NCI-H1930 (cell line): Measurements from ENCODE around the gene SYCE1.
"Not testable (repeated sequence)": the region's sequence is repeated elsewhere in the genome, so short reads cannot be mapped to it uniquely, and the experiment has no call there.

Source experiments
- DNase-seq, 2 experiments: peaks; one replicate each; lab custom pipeline; 2025; lab: John Stamatoyannopoulos, UW

Gene SYCE1

DNA sequence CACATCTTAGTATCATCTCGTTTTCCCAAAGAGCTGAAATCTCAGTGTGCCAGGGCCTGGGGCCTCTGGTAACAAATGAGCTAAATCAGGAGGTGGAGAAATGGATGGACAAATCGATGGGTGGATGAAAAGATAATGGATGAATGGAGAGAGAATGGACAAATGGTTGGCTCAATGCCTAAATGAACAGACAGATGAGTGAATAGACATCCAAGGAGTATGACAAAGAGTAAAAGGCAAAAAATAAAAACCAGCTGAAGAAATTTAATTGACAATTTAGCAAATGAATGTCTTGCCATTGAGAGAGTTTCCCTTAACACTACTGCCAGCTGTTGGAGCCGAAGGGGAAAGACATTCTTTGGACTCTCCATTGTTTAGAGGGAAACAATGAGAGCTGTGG, 8.0 kb downstream of the SYCE1 start:
- DNase-seq, result no peak

DNA sequence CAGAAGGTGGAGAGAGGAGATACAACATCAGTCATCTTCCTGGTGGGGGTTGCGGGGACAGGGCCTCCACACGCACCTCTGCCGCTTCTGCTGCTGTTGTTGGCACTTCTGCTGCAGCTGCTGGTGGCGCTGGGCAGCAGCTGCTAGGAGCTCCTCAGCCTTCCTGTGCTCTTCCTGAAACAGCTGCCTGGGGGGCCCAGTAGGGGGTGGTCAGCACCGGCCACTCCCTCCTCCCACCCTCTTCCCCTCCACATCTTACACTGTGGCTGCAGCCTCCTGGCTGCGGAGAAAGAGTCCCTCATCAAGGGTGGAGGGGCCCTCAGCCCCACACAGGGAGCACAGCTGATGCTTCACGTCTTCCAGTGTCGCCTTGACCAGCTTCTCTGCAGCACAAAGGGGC, 9.9 kb downstream of the SYCE1 start:
- no peak for DNase-seq

DNA sequence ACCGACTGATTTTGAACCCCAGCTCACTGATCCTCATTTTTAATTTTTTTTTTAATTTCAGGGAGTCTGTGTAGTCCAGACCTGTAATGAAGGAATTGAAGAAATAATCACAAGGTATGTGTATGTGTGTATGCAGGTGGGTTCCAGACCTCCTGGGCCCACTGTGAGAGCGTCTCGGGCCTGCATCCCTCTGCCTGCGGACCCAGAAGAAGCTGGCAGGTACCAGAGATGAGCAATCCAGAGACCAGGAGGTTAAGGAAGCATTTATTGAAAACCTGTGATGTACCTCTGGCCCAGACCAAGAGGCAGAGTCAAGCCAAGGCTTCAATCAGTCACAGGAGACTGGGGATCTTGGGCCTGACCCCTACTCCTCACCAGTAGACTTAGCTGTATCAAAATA, 10.8 kb downstream of the SYCE1 start:
- DNase-seq, result no peak

DNA sequence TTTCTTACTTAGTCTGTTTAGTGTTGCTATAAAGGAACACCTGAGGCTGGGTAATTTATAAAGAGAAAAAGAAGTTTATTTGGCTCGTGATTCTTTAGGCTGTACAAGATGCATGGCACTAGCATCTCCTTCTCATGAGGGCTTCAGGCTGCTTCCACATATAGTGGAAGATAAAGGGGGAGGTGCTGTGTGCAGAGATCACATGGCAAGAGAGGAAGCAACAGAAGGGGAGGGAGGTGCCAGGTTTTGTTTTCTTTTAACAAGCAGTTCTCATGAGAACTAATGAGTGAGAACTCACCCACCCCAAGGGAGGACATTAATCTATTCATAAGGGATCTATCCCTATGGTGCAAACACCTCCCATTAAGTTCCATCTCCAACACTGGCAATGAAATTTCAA, 20.9 kb downstream of the SYCE1 start:
- no peak for DNase-seq

DNA sequence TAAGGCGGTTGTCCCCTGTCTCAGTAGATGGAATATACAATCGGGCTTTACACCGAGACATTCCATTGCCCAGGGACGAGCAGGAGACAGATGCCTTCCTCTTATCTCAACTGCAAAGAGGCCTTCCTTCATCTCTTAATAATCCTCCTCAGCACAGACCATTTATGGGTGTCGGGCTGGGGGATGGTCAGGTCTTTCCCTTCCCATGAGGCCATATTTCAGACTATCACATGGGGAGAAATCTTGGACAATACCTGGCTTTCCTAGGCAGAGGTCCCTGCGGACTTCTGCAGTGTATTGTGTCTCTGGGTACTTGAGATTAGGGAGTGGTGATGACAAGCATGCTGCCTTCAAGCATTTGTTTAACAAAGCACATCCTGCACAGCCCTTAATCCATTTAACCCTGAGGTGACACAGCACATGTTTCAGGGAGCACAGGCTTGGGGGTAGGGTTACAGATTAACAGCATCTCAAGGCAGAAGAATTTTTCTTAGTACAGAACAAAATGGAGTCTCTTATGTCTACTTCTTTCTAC, 23.9 kb downstream of the SYCE1 start:
- not testable (repeated sequence) for DNase-seq

DNA sequence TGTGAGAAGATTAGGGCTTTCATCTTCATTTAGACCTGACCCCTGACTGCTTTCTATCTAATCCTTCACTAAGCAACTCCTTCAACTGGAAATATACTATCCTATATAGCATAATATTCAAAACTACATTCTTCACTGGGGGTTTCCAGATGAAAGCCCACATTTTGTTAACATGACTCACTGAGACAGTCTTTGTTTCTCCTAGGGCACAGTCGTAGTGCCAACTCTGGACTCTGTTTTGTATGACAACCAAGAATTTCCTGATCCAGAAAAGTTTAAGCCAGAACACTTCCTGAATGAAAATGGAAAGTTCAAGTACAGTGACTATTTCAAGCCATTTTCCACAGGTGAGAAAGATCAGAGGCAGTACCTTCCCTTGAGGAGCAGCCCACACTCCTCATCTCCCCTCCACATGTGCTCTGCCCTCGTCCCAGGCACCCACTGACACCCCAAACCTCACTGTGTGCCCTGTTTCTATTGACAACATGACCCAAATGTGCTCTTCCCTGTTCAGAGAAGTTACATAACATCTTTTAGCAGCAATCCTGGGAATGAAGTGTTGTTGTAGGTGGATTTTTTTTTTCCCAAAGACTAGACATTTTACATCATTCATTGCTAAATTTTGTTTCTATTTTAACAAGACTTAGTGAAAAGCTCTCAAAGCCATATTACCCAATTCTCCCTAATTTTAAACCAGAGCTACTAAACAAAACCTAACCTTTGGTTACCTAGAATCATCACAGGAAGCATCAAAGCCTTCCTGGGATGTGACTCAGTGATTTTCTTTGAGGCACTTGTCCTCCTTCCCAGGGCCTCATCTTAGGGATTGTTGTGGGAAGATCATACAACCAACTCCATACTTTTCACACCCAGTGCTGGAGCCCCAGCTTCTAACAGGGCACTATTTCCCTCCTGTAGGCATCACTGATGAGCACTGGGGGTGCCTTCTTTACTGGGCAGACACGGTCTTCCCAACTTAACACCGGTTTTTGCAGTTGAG, 27.5 kb downstream of the SYCE1 start:
- no peak for DNase-seq

DNA sequence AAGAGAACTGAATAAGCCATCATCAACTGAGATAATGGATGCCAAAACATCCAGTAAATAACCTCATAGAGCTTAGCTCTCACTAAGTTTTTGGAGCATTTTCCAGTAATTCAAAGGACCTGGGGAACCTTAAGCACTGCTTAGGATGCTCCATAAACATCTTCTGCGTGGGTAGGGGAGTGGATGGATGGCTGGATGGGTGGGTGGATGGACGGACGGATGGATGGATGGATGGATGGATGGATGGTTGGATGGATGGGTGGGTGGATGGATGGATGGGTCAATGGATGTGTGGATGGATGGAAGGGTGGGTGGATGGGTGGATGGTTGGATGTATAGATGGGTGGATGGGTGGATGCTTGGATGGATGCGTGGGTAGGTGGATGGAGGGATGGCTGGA, 29.2 kb downstream of the SYCE1 start:
- no peak for DNase-seq

DNA sequence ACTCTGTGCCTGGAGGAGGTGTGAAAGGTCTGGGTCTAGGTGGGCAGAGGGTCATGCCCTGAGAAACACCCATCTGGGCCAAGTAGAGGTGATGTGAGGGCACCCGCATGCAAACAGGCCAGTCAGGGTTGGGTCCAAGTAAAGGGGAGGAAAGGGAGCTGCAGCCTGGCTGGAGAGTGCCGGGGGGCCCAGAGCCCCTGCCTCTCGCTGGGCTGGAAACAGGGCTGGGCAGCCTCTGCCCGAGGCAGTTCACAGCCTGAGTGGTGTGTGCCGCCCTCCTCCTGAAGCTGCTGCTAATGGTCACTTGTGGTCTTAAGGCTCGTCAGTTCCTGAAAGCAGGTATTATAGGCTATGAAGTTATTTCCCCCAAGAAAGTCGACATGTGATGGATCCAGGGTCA, 31.0 kb downstream of the SYCE1 start:
- DNase-seq, result no peak

DNA sequence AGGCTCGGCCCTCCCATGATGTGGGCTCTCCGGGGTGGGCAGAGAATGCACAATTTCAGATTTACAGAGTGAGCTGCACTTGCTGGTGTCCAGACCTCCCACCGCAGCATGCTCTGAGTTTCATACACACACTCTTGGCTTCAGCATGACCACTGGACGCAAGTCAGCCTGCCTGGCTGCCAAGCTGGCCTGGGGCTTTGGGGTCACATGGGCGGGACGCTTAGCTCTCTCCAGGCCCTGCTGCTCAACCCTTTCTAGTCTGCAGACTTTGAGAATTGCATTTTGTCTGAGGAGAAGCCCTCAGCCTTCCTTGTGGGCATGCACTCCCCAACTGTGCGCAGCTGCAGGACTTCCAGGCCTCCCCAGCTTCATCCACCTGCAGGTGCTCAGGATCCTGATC, 32.5 kb downstream of the SYCE1 start:
- DNase-seq, result no peak

DNA sequence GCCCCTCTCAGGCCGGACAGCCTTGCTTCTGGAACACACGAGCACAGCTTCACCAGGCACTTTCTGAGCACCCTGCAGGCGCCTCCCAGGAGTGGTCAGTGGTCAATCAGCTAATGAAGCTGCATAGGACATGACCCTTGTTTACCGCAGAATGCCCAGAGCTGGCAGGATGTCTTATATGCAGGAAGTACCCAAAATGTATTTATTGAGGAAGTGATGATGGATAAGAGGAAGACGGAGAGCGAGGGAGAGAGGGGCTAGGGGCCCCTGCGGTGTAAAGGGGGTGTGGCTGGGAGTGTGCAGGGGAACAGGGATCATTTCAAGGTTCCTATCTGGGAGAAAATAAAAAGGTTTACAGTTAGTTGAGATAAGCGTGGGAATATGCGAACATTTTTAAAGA, 34.9 kb downstream of the SYCE1 start:
- no peak for DNase-seq

DNA sequence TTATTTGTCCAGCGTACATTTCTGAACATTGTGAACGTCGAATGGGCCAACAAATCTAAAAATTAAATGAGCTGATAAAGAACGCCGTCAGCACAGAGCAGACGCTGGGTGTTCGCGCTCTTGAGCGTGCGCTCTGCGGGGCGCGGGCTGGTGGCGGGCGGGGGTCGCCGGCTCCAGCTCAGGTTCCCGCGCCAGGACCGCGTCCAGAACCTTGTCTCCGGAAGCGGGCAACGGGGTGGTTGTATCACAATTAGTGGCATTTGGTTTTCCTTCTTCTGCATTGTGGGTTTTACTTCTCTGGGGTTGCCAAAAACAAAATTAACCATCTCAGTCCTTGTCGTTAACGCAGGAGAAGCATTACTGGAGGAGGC, 35.8 kb downstream of the SYCE1 start:
- no peak for DNase-seq

DNA sequence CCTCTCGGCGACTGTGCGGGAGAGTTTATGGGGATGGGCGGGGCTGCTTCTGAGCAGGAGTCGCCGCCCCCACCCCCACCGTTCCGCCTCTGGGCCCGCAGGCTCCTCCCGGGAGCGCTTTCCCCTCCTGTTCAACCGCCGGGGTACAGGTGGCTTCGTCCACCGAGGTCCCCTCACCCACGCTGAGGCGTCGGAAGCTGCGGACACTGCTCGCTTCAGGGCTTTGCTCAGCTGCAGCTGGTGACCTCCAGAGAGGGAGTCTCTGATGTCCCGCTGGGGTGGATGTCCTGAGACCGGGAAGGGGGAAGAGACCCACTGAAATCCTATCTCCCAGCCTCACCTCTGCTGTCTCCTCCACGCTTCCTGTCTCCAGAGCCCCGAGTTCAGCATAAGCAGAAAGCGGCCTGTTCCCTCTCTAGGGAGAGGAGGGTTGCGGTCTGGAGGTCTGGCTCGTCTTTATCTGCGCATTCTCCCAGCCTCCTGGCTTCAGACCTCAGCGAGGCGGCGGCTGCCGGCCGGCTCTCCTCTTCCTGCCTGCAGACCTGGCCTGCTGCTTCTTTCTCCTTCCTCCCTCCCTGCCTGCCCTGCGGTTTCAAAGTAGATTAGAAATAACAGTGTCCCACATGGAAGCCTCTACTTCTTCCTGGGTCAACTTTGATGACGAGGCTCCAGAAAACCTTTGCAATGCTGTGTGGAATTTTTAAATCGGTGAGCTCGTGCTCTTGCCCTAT, 36.4 kb downstream of the SYCE1 start:
- no peak for DNase-seq

DNA sequence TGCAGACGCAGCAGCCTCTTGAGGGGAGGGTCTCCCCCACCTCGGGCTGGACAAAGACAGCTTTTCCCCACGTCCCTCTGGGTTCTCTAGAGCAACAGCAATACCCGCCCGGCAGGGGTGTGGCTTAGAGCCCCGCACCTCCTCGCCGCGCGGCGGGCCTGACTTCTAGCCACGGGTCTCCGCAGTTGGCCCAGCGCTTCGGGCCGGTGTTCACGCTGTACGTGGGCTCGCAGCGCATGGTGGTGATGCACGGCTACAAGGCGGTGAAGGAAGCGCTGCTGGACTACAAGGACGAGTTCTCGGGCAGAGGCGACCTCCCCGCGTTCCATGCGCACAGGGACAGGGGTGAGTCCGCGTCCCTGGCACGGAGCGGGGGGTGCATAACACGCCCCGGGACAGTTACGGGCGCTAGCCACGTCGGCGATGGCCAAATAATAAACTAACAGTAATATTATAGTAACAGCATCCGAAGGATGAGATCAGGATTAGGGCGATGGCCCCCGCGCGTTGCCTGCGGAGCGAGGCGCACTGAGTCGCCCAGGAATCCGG, 37.0 kb downstream of the SYCE1 start:
- DNase-seq, result no peak

DNA sequence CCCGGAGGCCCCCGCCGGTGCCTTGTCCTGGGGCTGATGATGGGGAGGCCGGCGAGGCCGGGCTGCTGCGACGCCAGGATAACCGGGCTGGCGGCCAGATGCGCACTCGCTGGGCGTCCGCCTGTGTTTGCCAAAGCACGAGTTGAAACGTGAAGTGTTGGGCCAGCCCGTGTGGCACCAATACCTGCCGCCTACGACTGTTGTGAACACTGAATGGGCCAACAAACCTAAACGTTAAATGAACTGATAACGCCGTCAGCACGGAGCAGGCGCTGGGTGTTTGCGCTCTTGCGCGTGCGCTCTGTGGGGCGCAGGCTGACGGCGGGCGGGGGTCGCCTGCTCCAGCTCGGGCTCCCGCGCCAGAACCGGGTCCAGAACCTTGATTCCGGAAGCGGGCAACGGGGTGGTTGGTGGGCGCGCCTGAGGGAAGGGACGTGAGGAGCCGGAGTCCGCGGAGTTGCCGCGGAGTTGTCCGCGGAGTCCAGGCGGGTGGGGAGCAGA, 37.6 kb downstream of the SYCE1 start:
- DNase-seq, result no peak

DNA sequence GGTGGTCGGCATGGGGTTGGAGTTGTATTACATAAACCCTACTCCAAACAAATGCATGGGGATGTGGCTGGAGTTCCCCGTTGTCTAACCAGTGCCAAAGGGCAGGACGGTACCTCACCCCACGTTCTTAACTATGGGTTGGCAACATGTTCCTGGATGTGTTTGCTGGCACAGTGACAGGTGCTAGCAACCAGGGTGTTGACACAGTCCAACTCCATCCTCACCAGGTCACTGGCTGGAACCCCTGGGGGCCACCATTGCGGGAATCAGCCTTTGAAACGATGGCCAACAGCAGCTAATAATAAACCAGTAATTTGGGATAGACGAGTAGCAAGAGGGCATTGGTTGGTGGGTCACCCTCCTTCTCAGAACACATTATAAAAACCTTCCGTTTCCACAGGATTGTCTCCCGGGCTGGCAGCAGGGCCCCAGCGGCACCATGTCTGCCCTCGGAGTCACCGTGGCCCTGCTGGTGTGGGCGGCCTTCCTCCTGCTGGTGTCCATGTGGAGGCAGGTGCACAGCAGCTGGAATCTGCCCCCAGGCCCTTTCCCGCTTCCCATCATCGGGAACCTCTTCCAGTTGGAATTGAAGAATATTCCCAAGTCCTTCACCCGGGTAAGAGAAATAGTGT, 38.3 kb downstream of the SYCE1 start, which contains the start of gene CYP2E1:
Gene CYP2E1, plus strand, starts transcription at position 407 of the 632 bp plus-strand sequence. Its CDS starts 33 bp downstream, at position 440.
- DNase-seq, result no peak

DNA sequence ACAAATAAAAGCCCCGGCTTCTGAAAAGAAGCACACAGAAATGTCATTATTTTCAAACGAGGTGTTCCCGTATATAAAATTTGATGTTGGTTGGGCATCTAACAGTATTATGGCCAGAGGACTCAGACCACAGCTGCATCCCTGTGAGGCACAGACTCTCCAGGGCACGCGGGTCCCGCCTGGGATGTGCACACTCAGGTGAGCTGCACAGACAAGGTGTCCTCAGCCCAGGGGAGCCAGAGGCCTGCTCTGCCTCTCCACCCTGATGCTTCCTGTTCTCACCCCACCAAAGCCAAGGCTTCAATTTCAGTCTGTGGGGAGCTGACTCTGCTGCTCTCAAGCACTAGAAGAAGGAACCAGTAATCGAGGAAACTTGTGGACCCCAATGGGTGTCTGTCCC, 39.9 kb downstream of the SYCE1 start:
- DNase-seq, result no peak

DNA sequence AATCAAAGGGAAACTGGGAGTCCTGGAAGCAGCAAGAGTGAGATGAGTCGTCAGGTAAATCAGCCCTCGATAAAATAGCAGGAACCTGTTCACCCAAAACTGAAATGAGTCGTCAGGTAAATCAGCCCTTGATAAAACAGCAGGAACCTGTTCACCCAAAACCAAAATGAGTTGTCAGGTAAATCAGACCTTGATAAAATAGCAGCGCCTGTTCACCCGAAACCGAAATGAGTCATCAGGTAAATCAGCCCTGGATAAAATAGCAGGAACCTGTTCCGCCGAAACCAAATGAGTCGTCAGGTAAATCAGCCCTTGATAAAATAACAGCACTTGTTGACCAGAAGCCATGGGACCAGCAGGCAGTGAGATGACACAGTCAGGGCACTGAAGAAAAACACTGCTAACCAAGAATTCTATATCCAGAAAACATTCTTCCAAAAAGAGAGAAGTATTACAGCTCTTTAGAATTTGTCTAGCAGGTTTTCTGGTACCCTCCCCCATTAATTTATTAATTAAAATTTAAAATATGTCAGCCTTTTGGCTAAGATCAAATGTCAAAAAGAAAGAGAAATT, 41.7 kb downstream of the SYCE1 start:
- DNase-seq, result no peak

DNA sequence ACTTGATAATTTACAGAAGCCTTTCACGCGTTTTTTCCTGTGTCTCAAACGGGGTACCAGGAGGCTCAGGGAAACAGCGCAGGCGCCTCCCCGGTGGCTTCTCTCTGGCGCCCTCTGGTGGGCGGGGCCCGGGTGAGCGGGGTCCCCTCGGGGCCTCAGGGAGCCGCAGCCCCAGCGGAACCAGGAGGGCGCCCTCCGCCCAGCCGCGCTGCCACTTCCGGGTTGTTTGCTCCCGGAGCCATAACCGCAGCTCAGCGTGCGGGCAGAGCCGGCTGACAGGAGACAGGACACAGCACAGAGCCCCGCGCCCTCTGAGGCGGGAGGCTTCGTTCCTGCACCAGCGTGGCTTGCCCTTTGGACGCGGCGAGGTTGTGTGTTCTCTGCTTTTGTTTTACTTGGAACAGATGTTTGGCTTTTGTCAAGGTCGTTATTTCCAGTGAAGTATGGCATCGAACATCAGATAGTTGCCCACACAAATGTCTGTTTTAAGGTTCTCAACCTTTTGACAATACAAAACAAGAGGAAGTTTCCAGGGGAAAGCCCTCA, 45.1 kb downstream of the SYCE1 start:
- DNase-seq, result peak; percentile 38 to 76

DNA sequence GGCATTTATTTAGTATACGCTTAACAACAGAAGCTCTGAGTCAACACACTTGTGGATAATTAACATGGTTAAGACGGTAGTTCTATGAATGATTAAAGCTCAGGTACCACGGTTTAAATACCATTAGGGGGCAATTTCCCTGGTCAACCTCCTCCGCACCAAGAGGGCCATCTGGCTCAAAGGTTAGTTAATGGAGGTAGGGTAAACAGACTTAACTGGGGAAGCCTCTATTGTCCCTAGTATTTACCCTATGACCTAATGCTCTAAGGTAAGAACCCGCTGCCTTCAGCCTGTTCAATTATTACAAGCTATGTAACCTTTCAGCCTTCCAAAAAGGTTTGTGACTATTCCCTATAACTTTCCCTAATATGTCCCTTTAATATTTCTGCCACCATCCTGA, 46.9 kb downstream of the SYCE1 start:
- DNase-seq, result not testable (repeated sequence)

DNA sequence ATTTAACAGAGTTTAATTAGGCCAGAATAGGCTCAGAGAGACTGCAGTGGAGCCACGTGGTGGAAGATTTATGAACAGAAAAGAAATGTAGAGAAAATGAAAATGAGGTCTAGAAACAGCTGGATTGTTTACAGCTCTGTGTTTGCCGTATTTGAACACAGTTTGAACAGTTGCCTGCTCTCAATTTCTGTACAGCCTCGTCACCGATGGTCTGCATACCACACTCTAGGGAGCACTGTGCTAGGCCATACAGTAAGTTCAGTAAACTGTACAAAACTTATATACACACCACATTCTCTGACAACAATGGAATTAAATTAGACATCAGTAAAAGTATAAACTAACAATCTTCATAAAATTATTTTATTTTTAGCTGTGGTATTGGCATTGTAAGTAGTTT, 49.3 kb downstream of the SYCE1 start:
- DNase-seq, result no peak

DNA sequence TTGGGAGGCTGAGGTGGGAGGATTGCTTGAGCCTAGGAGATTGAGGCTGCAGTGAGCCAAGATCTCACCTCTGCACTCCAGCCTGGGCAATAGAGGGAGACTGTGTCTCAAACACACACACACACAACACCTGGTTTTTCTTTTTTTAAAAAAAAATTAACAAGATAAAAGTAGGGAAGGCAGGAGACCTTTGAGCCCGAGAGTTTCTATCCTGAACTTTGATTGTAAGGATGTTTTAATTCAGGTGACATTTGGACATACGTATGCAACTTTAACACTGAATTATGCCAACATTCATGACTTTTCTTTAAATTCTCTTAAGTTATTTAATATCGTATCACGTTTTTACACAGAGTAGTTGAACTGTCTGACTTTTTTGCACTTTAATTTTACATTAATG, 49.9 kb downstream of the SYCE1 start:
- DNase-seq, result no peak
